Ectodermal cell (in vitro differentiated cells): ENCODE results near the gene CDK5RAP3.
"Not testable (repeated sequence)": the region's sequence is repeated elsewhere in the genome, so short reads cannot be mapped to it uniquely, and the experiment has no call there.

ENCODE experiments used
- H3K27ac ChIP-seq: 2 replicates; pipeline ENCODE4 v1.7.0; 2013; ENCODE audit warnings: mild to moderate bottlenecking, low read depth, low read length; ENCODE audit not compliant: insufficient read depth, poor library complexity, severe bottlenecking
- H3K27me3 ChIP-seq: 2 replicates; pipeline ENCODE4 v1.7.0; 2013; ENCODE audit warnings: mild to moderate bottlenecking, low read length; ENCODE audit not compliant: insufficient read depth, control insufficient read depth, poor library complexity, severe bottlenecking
- H3K36me3 ChIP-seq: one replicate; pipeline ENCODE4 v1.7.0; 2013; ENCODE audit warnings: low read length; ENCODE audit not compliant: control insufficient read depth, insufficient read depth
- H3K4me1 ChIP-seq: one replicate; pipeline ENCODE4 v1.7.0; 2013; ENCODE audit warnings: low read length; ENCODE audit not compliant: control insufficient read depth, insufficient read depth
- H3K4me3 ChIP-seq: 2 replicates; pipeline ENCODE4 v1.7.0; 2013; ENCODE audit warnings: low read depth, low read length, control low read depth; ENCODE audit not compliant: insufficient read depth
- H3K9me3 ChIP-seq: 2 replicates; pipeline ENCODE4 v1.7.0; 2013; ENCODE audit warnings: mild to moderate bottlenecking, low read length, moderate library complexity; ENCODE audit not compliant: control insufficient read depth
- WGBS, 2 experiments: methylation state at CpG; one replicate each; pipeline ENCODE4 v1.1.7; 2013; ENCODE audit warnings: missing lambda C conversion rate in 2 of 2; 5-methylcytosine and 5-hydroxymethylcytosine counted together

Gene CDK5RAP3

GRCh38 chr17:47997586-47997985 lies 26.7 kb downstream of the CDK5RAP3 start:
- H3K36me3 ChIP-seq: no peaks in the 10 kb centered on the region
- H3K4me3 ChIP-seq: no peak overlapping the region
- WGBS, 2 experiments: 93 to 94% methylated on average over 7 of the region's 7 CpGs
- H3K4me1 ChIP-seq: peaks cover 57% of the 10 kb centered on the region
- H3K27ac ChIP-seq: no peak overlapping the region
- no peaks in the 10 kb centered on the region for H3K9me3 ChIP-seq
- no peaks in the 10 kb centered on the region for H3K27me3 ChIP-seq

- H3K36me3 ChIP-seq: no peaks in the 10 kb centered on the region
- no peaks in the 10 kb centered on the region for H3K9me3 ChIP-seq
- 93 to 94% methylated on average over 7 of the region's 7 CpGs for WGBS, 2 experiments
- no peak overlapping the region for H3K27ac ChIP-seq
- H3K27me3 ChIP-seq: no peaks in the 10 kb centered on the region
- peaks cover 57% of the 10 kb centered on the region for H3K4me1 ChIP-seq
- H3K4me3 ChIP-seq: no peak overlapping the region
Measured at GRCh38 chr17:47998044-47998443, 27.1 kb downstream of the CDK5RAP3 start.

- Histone ChIP-seq H3K4me3 (no peak overlapping the region), H3K36me3 (no peaks in the 10 kb centered on the region), H3K27ac (no peak overlapping the region), H3K4me1 (peaks cover 60% of the 10 kb centered on the region), H3K9me3 (no peaks in the 10 kb centered on the region), H3K27me3 (no peaks in the 10 kb centered on the region)
- 74 to 85% methylated on average over 4 of the region's 4 CpGs for WGBS, 2 experiments
Measured at GRCh38 chr17:47999582-47999981, 28.7 kb downstream of the CDK5RAP3 start.

- H3K4me1 ChIP-seq: peaks cover 59% of the 10 kb centered on the region
- no peak overlapping the region for H3K4me3 ChIP-seq
- no peaks in the 10 kb centered on the region for H3K27me3 ChIP-seq
- H3K27ac ChIP-seq: no peak overlapping the region
- no peaks in the 10 kb centered on the region for H3K9me3 ChIP-seq
- 89 to 100% methylated on average over 1 of the region's 1 CpG for WGBS, 2 experiments
- H3K36me3 ChIP-seq: no peaks in the 10 kb centered on the region
Measured at GRCh38 chr17:48001197-48001596, 30.3 kb downstream of the CDK5RAP3 start.

GRCh38 chr17:48001657-48002056 lies 30.7 kb downstream of the CDK5RAP3 start:
- peaks cover 59% of the 10 kb centered on the region for H3K4me1 ChIP-seq
- WGBS, 2 experiments: 92 to 95% methylated on average over 3 of the region's 5 CpGs

GRCh38 chr17:48002266-48002915 lies 31.5 kb downstream of the CDK5RAP3 start:
- Histone ChIP-seq H3K36me3 (no peaks in the 10 kb centered on the region), H3K9me3 (no peaks in the 10 kb centered on the region), H3K27ac (peak overlapping the region; percentile 94), H3K4me3 (no peak overlapping the region), H3K27me3 (no peaks in the 10 kb centered on the region), H3K4me1 (peaks cover 64% of the 10 kb centered on the region)
- WGBS, 2 experiments: 14 to 17% methylated on average over 4 of the region's 4 CpGs

More at GRCh38 chr17:48001657-48002056, 30.7 kb downstream of the CDK5RAP3 start:
- not testable (repeated sequence) for H3K9me3 ChIP-seq, H3K36me3 ChIP-seq, H3K27me3 ChIP-seq, H3K27ac ChIP-seq, H3K4me3 ChIP-seq

GRCh38 chr17:48002916-48003416 lies 32.1 kb downstream of the CDK5RAP3 start:
- Histone ChIP-seq H3K36me3 (no peaks in the 10 kb centered on the region), H3K4me1 (peaks cover 61% of the 10 kb centered on the region), H3K27me3 (no peaks in the 10 kb centered on the region), H3K4me3 (no peak overlapping the region), H3K9me3 (no peaks in the 10 kb centered on the region), H3K27ac (peak overlapping the region; percentile 94)
- WGBS, 2 experiments: 9 to 10% methylated on average over 7 of the region's 7 CpGs

- H3K4me3 ChIP-seq: no peak overlapping the region
- H3K4me1 ChIP-seq: peaks cover 61% of the 10 kb centered on the region
- H3K27me3 ChIP-seq: no peaks in the 10 kb centered on the region
- WGBS, 2 experiments: 2 to 3% methylated on average over 17 of the region's 17 CpGs
- H3K36me3 ChIP-seq: no peaks in the 10 kb centered on the region
- H3K9me3 ChIP-seq: no peaks in the 10 kb centered on the region
- peak overlapping the region; percentile 94 for H3K27ac ChIP-seq
Measured at GRCh38 chr17:48003417-48004151, 32.7 kb downstream of the CDK5RAP3 start.

- Histone ChIP-seq H3K4me3 (no peak overlapping the region), H3K4me1 (peaks cover 58% of the 10 kb centered on the region), H3K9me3 (no peaks in the 10 kb centered on the region), H3K27ac (peak overlapping the region; percentile 94), H3K27me3 (no peaks in the 10 kb centered on the region), H3K36me3 (no peaks in the 10 kb centered on the region)
- WGBS, 2 experiments: 35 to 42% methylated on average over 3 of the region's 3 CpGs
Measured at GRCh38 chr17:48004983-48005382, 34.1 kb downstream of the CDK5RAP3 start.

- H3K27me3 ChIP-seq: no peaks in the 10 kb centered on the region
- H3K9me3 ChIP-seq: no peaks in the 10 kb centered on the region
- WGBS, 2 experiments: 87 to 92% methylated on average over 12 of the region's 12 CpGs
- no peaks in the 10 kb centered on the region for H3K36me3 ChIP-seq
- peaks cover 63% of the 10 kb centered on the region for H3K4me1 ChIP-seq
- H3K27ac ChIP-seq: no peak overlapping the region
- H3K4me3 ChIP-seq: no peak overlapping the region
Measured at GRCh38 chr17:48006936-48007709, 36.2 kb downstream of the CDK5RAP3 start.
